Measurements from ENCODE around the gene OR5H2.

DNA sequence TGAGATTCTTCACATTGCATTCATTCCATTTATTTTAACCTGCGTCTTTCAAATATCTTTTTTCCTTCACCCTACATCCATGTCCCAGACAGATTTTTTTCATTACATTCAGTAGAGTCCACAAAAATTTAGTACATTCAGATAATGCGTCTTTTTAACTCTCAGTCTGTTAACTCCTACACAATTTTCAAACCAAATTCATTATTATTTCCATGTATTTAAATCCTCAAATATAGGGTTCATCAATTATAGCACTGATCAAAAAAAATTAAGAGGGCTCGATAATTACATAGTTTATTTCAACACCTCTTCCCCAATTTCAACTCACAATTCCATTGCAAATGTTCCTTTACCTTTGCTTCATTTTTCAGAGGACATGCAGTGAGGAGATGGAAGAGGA, 18.4 kb upstream of the OR5H2 start, which contains the start of gene OR5H6:
- TF ChIP-seq, protein P1, sequence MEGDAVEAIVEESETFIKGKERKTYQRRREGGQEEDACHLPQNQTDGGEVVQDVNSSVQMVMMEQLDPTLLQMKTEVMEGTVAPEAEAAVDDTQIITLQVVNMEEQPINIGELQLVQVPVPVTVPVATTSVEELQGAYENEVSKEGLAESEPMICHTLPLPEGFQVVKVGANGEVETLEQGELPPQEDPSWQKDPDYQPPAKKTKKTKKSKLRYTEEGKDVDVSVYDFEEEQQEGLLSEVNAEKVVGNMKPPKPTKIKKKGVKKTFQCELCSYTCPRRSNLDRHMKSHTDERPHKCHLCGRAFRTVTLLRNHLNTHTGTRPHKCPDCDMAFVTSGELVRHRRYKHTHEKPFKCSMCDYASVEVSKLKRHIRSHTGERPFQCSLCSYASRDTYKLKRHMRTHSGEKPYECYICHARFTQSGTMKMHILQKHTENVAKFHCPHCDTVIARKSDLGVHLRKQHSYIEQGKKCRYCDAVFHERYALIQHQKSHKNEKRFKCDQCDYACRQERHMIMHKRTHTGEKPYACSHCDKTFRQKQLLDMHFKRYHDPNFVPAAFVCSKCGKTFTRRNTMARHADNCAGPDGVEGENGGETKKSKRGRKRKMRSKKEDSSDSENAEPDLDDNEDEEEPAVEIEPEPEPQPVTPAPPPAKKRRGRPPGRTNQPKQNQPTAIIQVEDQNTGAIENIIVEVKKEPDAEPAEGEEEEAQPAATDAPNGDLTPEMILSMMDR (IDR thresholded peaks at IDR 0.05; ENCODE audit: extremely low read depth in 1 of 2, insufficient read depth in 1 of 2, low read depth in 1 of 2, low read length in 2 of 2), result no peak
- no peak for TF ChIP-seq POLR2AphosphoS5 (IDR thresholded peaks at IDR 0.05; ENCODE audit: insufficient read depth, low read depth, low read length)
- TF ChIP-seq, protein P2, sequence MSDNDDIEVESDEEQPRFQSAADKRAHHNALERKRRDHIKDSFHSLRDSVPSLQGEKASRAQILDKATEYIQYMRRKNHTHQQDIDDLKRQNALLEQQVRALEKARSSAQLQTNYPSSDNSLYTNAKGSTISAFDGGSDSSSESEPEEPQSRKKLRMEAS (IDR thresholded peaks at IDR 0.05; ENCODE audit: insufficient read depth, insufficient read length), result no peak
- no peak for TF ChIP-seq POLR2A (IDR thresholded peaks at IDR 0.05; ENCODE audit: low read depth, low read length)
- no peak for TF ChIP-seq EZH2 (IDR thresholded peaks at IDR 0.05; ENCODE audit: borderline replicate concordance, low read depth, low read length, severe bottlenecking)

Data from endothelial cell of umbilical vein (primary cell).